Cardiac fibroblast (primary cell): Measurements from ENCODE around the gene ENOX2.

Source experiments
- DNase-seq, 2 donors: peaks; one replicate each; pipeline versions ENCODE4 v3.0.0 to v3.0.0-alpha.2; 2010; ENCODE audit warnings: low read depth in 2 of 2
- H3K4me3 ChIP-seq, 2 donors: replicated peaks in 1 of 2; 1 replicate in 1 of 2; 2 replicates in 1 of 2; pipeline ENCODE4 v1.5.1; 2011; ENCODE audit warnings: low read depth in 2 of 2, low read length in 2 of 2, mild to moderate bottlenecking in 2 of 2, moderate library complexity in 1 of 2
- TF ChIP-seq, protein P1 (sequence below): IDR thresholded peaks from one replicate; pipeline ENCODE4 v1.5.1; 2011; ENCODE audit warnings: low read depth, mild to moderate bottlenecking, low read length, inconsistent platforms

The ENOX2 gene

GRCh38 chrX:130861462-130861861 lies 41.5 kb downstream of the ENOX2 start:
- no peak overlapping the region for H3K4me3 ChIP-seq
- DNase-seq, result no peak
- TF ChIP-seq, protein P1, sequence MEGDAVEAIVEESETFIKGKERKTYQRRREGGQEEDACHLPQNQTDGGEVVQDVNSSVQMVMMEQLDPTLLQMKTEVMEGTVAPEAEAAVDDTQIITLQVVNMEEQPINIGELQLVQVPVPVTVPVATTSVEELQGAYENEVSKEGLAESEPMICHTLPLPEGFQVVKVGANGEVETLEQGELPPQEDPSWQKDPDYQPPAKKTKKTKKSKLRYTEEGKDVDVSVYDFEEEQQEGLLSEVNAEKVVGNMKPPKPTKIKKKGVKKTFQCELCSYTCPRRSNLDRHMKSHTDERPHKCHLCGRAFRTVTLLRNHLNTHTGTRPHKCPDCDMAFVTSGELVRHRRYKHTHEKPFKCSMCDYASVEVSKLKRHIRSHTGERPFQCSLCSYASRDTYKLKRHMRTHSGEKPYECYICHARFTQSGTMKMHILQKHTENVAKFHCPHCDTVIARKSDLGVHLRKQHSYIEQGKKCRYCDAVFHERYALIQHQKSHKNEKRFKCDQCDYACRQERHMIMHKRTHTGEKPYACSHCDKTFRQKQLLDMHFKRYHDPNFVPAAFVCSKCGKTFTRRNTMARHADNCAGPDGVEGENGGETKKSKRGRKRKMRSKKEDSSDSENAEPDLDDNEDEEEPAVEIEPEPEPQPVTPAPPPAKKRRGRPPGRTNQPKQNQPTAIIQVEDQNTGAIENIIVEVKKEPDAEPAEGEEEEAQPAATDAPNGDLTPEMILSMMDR, result no peak

GRCh38 chrX:130857207-130857606 lies 45.8 kb downstream of the ENOX2 start:
- no peak for DNase-seq
- H3K4me3 ChIP-seq, result no peak overlapping the region
- TF ChIP-seq, protein P1, result no peak

- TF ChIP-seq, protein P1, result no peak
- no peak for DNase-seq
Measured at GRCh38 chrX:130851569-130851968, 51.4 kb downstream of the ENOX2 start.

DNA sequence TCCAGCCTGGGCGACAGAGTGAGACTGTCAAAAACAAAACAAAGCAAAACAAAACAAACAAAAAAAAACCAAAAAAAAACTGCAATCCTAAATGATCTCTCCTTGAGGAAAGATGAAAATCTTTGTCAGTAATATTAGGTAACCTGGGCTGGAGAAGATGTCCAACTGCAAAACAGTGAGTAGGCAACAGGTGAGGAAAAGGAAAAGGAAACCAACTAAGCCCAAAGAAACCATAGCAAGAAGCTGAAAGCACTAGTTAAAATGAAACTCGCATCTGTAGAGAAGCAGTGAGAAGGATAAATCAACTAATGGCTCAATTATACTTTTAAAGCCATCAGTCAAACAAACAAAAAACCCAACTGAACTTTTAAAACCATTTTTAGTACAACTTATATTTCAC lies 54.2 kb downstream of the ENOX2 start:
- DNase-seq, result no peak
- H3K4me3 ChIP-seq, result no peak overlapping the region
- TF ChIP-seq, protein P1, result no peak

More at GRCh38 chrX:130851569-130851968, 51.4 kb downstream of the ENOX2 start:
- no peak overlapping the region for H3K4me3 ChIP-seq

GRCh38 chrX:130846746-130847145 lies 56.3 kb downstream of the ENOX2 start:
- DNase-seq, result no peak
- no peak overlapping the region for H3K4me3 ChIP-seq
- TF ChIP-seq, protein P1, result no peak

DNA sequence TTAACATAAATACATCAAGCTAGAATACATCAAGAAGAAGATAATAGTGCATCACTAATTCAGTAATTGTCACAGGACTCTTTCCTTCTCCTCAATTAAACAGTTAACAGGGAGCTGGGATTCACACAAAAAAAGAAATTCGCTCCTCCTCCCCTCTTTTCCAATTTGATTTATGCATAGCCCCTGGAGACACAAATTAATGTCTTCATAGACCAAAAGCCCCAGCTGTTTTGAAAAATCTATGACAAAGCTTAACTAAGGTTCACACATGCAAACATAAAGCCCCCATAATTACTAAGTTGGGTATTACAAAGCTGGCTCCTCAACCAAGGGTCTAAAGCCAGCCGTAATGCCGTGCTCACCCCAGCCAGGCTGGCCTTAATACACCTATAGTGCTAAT lies 61.2 kb downstream of the ENOX2 start:
- no peak overlapping the region for H3K4me3 ChIP-seq
- DNase-seq, result no peak
- TF ChIP-seq, protein P1, result no peak

- no peak overlapping the region for H3K4me3 ChIP-seq
- TF ChIP-seq, protein P1, result no peak
- no peak for DNase-seq
Measured at GRCh38 chrX:130840345-130840744, 62.7 kb downstream of the ENOX2 start.
